GM19043 (cell line): ENCODE data around the gene SOX5.
"Not testable (repeated sequence)": the region's sequence is repeated elsewhere in the genome, so short reads cannot be mapped to it uniquely, and the experiment has no call there.

ENCODE experiments used
- ATAC-seq: cut with Tn5 transposase; IDR thresholded peaks from one replicate; pipeline ENCODE4 v1.9.1; 2021; ENCODE audit warnings: low read depth; ENCODE audit not compliant: unreplicated experiment

The SOX5 gene

GRCh38 chr12:23507785-23508184, 441.7 kb downstream of the SOX5 start:
- ATAC-seq, result not testable (repeated sequence)

DNA sequence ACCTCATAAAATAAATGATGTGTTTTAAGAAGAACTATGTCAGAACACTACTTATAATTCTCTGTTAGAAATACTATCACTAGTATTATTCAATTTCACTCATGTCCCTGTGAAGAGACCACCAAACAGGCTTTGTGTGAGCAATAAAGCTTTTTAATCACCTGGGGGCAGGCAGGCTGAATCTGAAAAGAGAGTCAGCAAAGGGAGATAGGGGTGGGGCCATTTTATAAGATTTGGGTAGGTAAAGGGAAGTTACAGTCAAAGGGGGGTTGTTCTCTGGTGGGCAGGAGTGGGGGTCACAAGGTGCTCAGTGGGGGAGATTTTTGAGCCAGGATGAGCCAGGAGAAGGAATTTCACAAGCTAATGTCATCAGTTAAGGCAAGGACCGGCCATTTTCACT, 443.7 kb downstream of the SOX5 start:
- ATAC-seq, result not testable (repeated sequence)

DNA sequence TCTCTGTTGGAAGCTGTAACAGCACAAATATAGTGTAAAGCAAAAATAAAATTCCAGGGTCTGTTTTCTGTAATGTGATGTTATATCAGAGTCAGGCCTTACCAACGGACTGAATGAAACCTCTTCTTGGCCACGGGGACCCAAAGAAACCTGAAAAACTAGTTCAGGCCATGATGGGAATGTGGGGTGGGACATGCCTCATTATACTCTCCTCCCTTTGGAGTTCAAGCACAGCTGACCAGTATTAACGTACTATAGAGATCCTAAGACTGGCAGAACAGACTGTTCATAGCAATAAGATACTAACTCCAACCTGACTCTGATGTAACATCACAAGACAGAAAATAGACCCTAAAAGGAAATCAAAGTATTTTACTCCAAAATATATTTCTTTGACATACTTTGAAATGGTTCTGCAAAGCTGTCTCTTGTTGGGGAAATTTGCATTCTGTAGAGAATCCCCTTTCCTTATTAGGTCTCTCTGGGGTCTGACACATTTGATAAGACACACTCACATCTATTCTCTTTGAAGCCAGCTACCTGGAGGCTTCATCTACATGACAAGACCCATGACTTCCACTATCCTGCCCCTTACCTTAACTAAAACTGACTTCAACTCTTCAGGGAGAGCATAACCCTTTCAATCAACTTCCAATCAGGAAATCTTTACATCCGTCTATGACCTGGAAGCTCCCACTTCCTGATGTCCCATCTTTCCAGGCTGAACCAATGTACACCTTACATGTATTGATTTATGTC, 444.6 kb downstream of the SOX5 start:
- ATAC-seq, result no peak

- no peak for ATAC-seq
These were observed 445.4 kb downstream of the SOX5 start for GRCh38 chr12:23504043-23504442.

DNA sequence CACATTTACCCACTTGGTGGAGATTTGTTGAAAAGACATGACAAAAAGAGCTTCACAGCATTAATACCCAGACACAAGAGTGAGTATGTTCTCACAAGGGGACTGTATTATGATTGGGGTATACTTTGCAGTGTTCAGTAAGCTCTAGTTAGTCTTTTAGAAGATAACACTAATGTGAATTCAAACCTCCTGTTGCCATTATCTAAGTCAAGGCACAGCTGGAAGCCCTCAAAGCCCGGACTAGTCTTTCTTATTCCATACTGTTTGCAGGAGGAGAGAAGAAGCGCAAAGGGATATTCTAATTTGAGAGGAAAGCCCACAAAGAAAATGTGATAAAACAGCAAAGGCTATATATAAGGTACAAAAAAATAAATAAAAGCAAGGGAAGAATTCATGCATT, 445.9 kb downstream of the SOX5 start:
- no peak for ATAC-seq

DNA sequence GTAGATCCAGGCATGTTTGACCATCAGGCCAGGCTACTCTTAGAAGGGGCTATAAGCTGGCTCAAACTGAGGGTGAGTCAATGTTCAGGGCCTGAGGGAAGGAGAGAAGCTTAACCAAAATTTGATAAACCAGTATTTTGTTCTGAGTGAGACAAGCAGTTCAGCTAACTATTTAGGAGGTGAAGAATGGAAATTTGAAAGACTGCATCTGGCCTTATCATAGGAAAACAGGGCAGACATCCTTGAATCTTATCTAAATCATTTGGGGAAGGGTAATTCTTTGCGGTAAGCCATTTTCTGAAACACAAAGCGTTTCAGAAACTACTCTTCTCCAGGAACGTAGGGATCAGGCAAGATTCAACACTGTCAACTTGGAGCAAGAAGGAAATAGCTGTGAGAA, 447.2 kb downstream of the SOX5 start:
- ATAC-seq, result no peak

DNA sequence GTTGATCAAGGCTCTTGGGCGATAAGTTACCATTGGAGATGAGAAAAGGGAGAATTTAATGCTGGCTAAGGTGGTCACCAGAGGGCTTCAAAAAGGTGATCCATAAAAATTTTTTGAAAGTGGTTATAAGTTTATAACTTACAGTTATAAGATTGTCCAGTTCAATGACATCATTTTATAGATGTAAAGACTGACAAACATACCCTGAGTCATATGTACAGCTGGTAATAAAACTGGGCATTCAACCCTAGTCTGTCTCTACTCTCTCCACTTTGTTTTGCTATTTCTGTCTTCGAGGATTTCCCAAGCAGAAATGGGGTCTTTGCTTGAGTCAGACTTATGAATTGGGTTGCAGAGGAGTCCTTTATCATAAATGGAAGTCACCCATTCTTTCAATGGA, 454.0 kb downstream of the SOX5 start:
- no peak for ATAC-seq

- no peak for ATAC-seq
These were observed 455.8 kb downstream of the SOX5 start for GRCh38 chr12:23493672-23494071.

- not testable (repeated sequence) for ATAC-seq
These were observed 458.4 kb downstream of the SOX5 start for GRCh38 chr12:23491029-23491428.

GRCh38 chr12:23488130-23488529, 461.3 kb downstream of the SOX5 start:
- no peak for ATAC-seq

DNA sequence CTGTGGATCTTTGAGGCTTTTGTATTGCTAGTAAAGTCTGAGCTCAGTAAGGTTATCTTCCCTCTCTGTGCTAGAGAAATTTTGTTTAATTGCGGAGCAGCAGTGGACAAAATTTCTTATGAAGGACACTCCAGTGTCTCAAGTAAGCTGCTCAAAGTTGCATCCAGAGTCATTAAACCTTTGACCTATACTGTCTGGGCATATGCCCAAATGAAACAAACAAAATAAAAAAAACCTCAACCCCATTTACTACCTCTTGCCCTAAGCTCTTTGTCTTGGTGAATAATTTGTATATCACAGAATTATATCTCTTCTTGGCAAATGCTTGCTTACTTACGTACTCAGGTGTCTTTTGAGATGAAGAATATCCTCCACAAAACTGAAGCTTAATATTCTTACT, 465.2 kb downstream of the SOX5 start:
- ATAC-seq, result no peak

GRCh38 chr12:23482571-23482970, 466.9 kb downstream of the SOX5 start:
- no peak for ATAC-seq
